Prostate gland (tissue), 2 donors: ENCODE data around the gene LRRC71.

Experiments used
- CTCF ChIP-seq, 4 experiments: fragments of 200-600 bp in 2 of 4; fragments of 450-650 bp in 2 of 4; sonication (generic) in 2 of 4; IDR thresholded peaks; 1 replicate in 3 of 4; 2 replicates in 1 of 4; pipeline ENCODE4 v1.5.1; 2016 to 2019; ENCODE audit warnings: antibody characterized with exemption in 4 of 4, mild to moderate bottlenecking in 2 of 4, moderate library complexity in 2 of 4
- POLR2A ChIP-seq: fragments of 450-650 bp; IDR thresholded peaks from one replicate; pipeline ENCODE4 v1.6.1; 2016; ENCODE audit warnings: antibody characterized with exemption, mild to moderate bottlenecking
- POLR2AphosphoS5 ChIP-seq: sonication (generic); formaldehyde crosslinking; IDR thresholded peaks from one replicate; pipeline ENCODE4 v1.6.1; 2017; ENCODE audit warnings: antibody characterized with exemption

GRCh38 chr1:156889802-156890580 lies 30.4 kb upstream of the LRRC71 start:
- TF ChIP-seq POLR2AphosphoS5 (peak; percentile 20), CTCF (IDR thresholded peaks at IDR 0.05) (peak; percentile 31 to 78 (median 70)), POLR2A (no peak)
